Measurements from ENCODE around the gene GOSR2. TPM values are rescaled to one million over a fixed set of nuclear protein-coding genes. Genes with fewer than 3 reads are reported as not detected.
A peak's percentile ranks its signal among the peaks of the same experiment; 100 is the strongest.

GOSR2 gene
- total RNA-seq, 4 donors from 2014 or later = 20.3 to 37.8 (median 24.7) TPM

DNA sequence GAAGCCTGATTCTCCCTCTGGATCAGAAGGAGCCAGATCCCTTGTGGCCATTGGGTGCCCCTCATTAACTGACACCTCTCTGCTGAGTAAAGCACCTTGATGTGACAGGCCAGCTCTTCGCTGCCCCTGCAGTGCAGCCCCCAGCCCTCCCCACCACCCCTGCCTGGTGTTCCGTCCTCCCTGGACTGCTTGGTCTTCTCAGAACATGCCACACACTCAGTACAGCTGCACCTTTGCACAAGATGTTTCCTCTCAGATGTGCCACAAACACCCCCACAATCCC is 20.2 kb downstream of the GOSR2 start:
- Histone ChIP-seq H3K4me3 (no peak overlapping the region), H3K27ac (no peak overlapping the region), H3K9me3 (no peaks in the 10 kb centered on the region), H3K36me3 (peaks cover 0 to 38% (median 9%) of the 10 kb centered on the region in 3 donors), H3K27me3 (no peaks in the 10 kb centered on the region), H3K4me1 (peaks cover 14 to 51% (median 16%) of the 10 kb centered on the region in 3 donors)
- DNase-seq = no peak
- intact Hi-C loops (cut with DNase I) = loop anchor here (10.0 kb wide), 1 partner anchor 62 kb away; no protein-coding TSS in a partner anchor
- WGBS, 2 donors = no CpG with 5 or more reads among the region's 2 CpGs
- TF ChIP-seq, protein P1, sequence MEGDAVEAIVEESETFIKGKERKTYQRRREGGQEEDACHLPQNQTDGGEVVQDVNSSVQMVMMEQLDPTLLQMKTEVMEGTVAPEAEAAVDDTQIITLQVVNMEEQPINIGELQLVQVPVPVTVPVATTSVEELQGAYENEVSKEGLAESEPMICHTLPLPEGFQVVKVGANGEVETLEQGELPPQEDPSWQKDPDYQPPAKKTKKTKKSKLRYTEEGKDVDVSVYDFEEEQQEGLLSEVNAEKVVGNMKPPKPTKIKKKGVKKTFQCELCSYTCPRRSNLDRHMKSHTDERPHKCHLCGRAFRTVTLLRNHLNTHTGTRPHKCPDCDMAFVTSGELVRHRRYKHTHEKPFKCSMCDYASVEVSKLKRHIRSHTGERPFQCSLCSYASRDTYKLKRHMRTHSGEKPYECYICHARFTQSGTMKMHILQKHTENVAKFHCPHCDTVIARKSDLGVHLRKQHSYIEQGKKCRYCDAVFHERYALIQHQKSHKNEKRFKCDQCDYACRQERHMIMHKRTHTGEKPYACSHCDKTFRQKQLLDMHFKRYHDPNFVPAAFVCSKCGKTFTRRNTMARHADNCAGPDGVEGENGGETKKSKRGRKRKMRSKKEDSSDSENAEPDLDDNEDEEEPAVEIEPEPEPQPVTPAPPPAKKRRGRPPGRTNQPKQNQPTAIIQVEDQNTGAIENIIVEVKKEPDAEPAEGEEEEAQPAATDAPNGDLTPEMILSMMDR (IDR thresholded peaks at IDR 0.05) = no peak
- TF ChIP-seq POLR2A (IDR thresholded peaks at IDR 0.05) = no peak

DNA sequence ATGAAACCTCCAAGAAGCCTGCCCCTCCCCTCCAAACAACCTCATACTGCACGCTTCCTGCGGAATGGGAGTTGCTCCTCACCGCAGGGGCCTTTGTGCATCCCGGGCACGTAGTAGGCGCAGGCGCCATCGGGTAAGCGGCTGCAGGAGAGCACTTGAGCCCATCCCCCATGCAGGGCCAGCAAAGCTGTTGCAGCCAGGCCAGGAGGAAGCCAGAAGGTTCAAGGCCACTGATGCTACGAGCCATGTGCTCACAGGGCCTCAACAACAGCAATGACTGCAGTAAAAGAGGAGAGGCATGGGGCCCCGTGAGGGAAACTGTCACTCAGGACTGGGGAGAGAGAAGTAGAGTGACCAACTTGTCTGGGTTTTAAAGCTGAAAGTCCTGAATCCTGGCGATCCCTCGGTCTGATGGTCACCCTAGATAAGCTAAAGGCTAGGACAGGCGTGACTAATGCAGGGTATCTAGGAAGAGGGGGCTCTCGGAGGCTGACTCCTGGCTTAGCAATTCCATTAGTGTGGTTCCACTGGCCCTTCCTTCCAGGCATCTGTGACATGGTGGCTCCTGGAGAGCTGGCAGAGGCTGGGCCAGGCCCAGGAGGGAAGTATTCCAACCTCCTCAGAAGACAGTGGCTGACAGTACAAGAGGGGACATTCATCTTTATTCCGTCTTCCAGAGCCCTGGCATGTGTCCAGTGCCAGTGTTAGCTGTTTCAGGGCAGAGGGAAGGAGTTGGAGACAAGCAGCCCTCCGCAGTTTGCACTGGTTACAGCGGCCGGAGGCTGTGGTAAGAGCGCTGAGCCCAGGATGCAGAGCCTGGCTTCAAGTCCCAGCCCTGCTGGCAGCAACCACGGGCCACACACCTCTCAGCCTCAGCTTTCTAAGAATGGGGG is 20.8 kb downstream of the GOSR2 start:
- no peak overlapping the region for H3K4me3 ChIP-seq
- H3K9me3 ChIP-seq = no peaks in the 10 kb centered on the region
- H3K27ac ChIP-seq = no peak overlapping the region
- H3K4me1 ChIP-seq = peaks cover 14 to 56% (median 16%) of the 10 kb centered on the region in 3 donors
- intact Hi-C loops (cut with DNase I) = loop anchor here (10.0 kb wide), 1 partner anchor 61 kb away; no protein-coding TSS in a partner anchor
- WGBS, 2 donors = 34% methylated on average over 10 to 12 of the region's 21 CpGs
- no peak for DNase-seq
- TF ChIP-seq, protein P1 (IDR thresholded peaks at IDR 0.05) = no peak
- no peak for TF ChIP-seq POLR2A (IDR thresholded peaks at IDR 0.05)
- peaks cover 0 to 33% (median 5%) of the 10 kb centered on the region in 3 donors for H3K36me3 ChIP-seq
- no peaks in the 10 kb centered on the region for H3K27me3 ChIP-seq

DNA sequence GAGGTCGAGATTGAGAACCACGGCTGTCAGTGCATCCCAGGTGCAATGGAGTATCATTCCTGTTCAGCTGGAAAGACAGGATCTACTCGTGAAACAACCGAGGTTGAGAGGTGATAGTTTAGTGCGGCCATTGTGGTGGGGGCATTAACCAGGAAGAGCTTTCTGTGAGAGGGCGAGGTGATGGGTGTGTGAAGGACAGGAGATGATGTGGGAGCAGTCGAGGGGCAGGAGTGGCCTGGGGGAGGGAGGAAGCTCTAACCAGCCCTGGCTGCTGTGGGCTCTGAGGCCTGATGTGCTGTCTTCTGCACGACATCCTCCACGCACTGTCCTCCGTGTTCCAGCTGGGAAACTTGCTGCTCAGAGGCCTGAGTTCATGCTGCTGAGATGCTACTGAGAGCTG is 22.0 kb downstream of the GOSR2 start:
- WGBS, 2 donors = 35 to 52% methylated on average over 5 to 10 of the region's 10 CpGs
- no peaks in the 10 kb centered on the region for H3K27me3 ChIP-seq
- intact Hi-C loops (cut with DNase I) = loop anchor here (10.0 kb wide), 1 partner anchor 60 kb away; no protein-coding TSS in a partner anchor
- H3K36me3 ChIP-seq = peaks cover 0 to 28% (median 5%) of the 10 kb centered on the region in 3 donors
- H3K4me1 ChIP-seq = peaks cover 14 to 67% (median 16%) of the 10 kb centered on the region in 3 donors
- DNase-seq = no peak
- H3K27ac ChIP-seq = peak overlapping the region in 2 of 4 donors; percentile 4 to 66
- H3K4me3 ChIP-seq = no peak overlapping the region
- TF ChIP-seq, protein P1 (IDR thresholded peaks at IDR 0.05) = no peak
- TF ChIP-seq POLR2A (IDR thresholded peaks at IDR 0.05) = no peak
- H3K9me3 ChIP-seq = no peaks in the 10 kb centered on the region

DNA sequence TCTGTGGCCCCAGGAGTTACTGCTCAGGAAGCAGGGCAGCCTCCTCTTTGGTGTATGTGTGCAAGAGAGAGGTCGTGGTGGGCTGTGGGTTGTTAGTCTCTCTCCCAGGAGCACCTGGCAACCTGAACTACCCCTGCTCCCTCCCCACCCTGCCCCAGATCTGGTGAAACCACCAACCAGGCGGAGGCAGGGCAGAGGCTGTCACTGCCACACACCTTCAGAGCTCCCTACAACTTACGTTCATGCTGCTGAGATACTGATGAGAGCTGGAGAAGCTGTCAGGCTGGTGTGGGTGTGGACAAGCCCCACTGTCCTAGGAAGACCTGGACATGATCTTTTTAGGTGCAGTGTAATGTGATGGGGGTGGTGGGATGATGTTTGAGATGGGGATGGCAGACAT is 24.3 kb downstream of the GOSR2 start:
- TF ChIP-seq, protein P1 (IDR thresholded peaks at IDR 0.05) = no peak
- TF ChIP-seq POLR2A (IDR thresholded peaks at IDR 0.05) = no peak
- Histone ChIP-seq H3K36me3 (peaks cover 0 to 7% (median 2%) of the 10 kb centered on the region in 3 donors), H3K27ac (peak overlapping the region in 1 of 4 donors; percentile 55), H3K9me3 (no peaks in the 10 kb centered on the region), H3K27me3 (peaks cover 0 to 13% (median 0%) of the 10 kb centered on the region in 4 donors), H3K4me3 (no peak overlapping the region), H3K4me1 (peaks cover 14 to 86% (median 16%) of the 10 kb centered on the region in 3 donors)
- intact Hi-C loops (cut with DNase I) = loop anchor here (10.0 kb wide), 1 partner anchor 58 kb away; no protein-coding TSS in a partner anchor
- no peak for DNase-seq
- 20 to 43% methylated on average over 1 to 3 of the region's 3 CpGs for WGBS, 2 donors

DNA sequence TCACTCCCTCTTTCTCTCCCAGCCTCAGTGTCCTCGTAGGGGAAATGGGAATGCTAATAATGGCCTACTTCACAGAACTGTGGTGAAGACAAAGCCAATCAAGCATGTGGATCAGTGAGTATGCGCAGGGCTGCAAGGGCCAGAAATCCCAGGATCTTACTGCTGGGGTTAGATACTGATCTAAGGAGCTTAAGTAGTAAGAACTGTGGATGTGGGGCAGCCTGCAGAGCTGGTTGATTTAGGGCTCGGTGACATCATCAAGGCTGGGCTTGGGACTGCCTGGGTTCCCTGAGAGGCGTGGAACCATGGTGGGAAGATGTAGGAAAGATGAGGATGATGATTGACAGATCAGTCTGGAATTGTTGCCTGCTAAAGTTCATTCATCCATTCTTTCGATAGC is 25.6 kb downstream of the GOSR2 start:
- peak overlapping the region in 1 of 4 donors; percentile 59 for H3K27ac ChIP-seq
- H3K4me1 ChIP-seq = peaks cover 12 to 74% (median 13%) of the 10 kb centered on the region in 3 donors
- H3K36me3 ChIP-seq = peaks cover 0 to 7% (median 0%) of the 10 kb centered on the region in 3 donors
- H3K9me3 ChIP-seq = no peaks in the 10 kb centered on the region
- peaks cover 0 to 17% (median 0%) of the 10 kb centered on the region in 4 donors for H3K27me3 ChIP-seq
- WGBS, 2 donors = 84 to 86% methylated on average over 4 to 5 of the region's 5 CpGs
- TF ChIP-seq POLR2A (IDR thresholded peaks at IDR 0.05) = no peak
- TF ChIP-seq, protein P1 (IDR thresholded peaks at IDR 0.05) = no peak
- no peak for DNase-seq
- H3K4me3 ChIP-seq = no peak overlapping the region
- intact Hi-C loops (cut with DNase I) = loop anchor here (10.0 kb wide), 1 partner anchor 56 kb away; no protein-coding TSS in a partner anchor

Data from esophagus squamous epithelium (tissue), 5 donors.